Measurements from ENCODE around the gene HEPHL1.

HEPHL1 gene

GRCh38 chr11:94023856-94024255, 2.7 kb downstream of the HEPHL1 start:
- in situ Hi-C loops (cut with HindIII; ENCODE audit: low sequenced_read_pairs), result no loop called here

- in situ Hi-C loops (cut with HindIII; ENCODE audit: low sequenced_read_pairs), result no loop called here
Observed at GRCh38 chr11:94024547-94024946, 3.4 kb downstream of the HEPHL1 start.

- in situ Hi-C loops (cut with HindIII; ENCODE audit: low sequenced_read_pairs), result no loop called here
Observed at GRCh38 chr11:94025690-94026394, 4.7 kb downstream of the HEPHL1 start.

- in situ Hi-C loops (cut with HindIII; ENCODE audit: low sequenced_read_pairs), result no loop called here
Observed at GRCh38 chr11:94027210-94027609, 6.1 kb downstream of the HEPHL1 start.

- in situ Hi-C loops (cut with HindIII; ENCODE audit: low sequenced_read_pairs), result no loop called here
Observed at GRCh38 chr11:94028436-94028835, 7.3 kb downstream of the HEPHL1 start.

GRCh38 chr11:94030059-94030458, 8.9 kb downstream of the HEPHL1 start:
- in situ Hi-C loops (cut with HindIII; ENCODE audit: low sequenced_read_pairs), result no loop called here

GRCh38 chr11:94031625-94032024, 10.5 kb downstream of the HEPHL1 start:
- in situ Hi-C loops (cut with HindIII; ENCODE audit: low sequenced_read_pairs), result no loop called here

- in situ Hi-C loops (cut with HindIII; ENCODE audit: low sequenced_read_pairs), result no loop called here
Observed at GRCh38 chr11:94032066-94032465, 10.9 kb downstream of the HEPHL1 start.

- in situ Hi-C loops (cut with HindIII; ENCODE audit: low sequenced_read_pairs), result no loop called here
Observed at GRCh38 chr11:94032725-94033124, 11.6 kb downstream of the HEPHL1 start.

GRCh38 chr11:94034207-94034606, 13.1 kb downstream of the HEPHL1 start:
- in situ Hi-C loops (cut with HindIII; ENCODE audit: low sequenced_read_pairs), result no loop called here

- in situ Hi-C loops (cut with HindIII; ENCODE audit: low sequenced_read_pairs), result no loop called here
Observed at GRCh38 chr11:94036096-94036495, 14.9 kb downstream of the HEPHL1 start.

GRCh38 chr11:94043241-94043640, 22.1 kb downstream of the HEPHL1 start:
- in situ Hi-C loops (cut with HindIII; ENCODE audit: low sequenced_read_pairs), result no loop called here

GRCh38 chr11:94046796-94047195, 25.6 kb downstream of the HEPHL1 start:
- in situ Hi-C loops (cut with HindIII; ENCODE audit: low sequenced_read_pairs), result no loop called here

GRCh38 chr11:94048032-94048709, 27.0 kb downstream of the HEPHL1 start:
- in situ Hi-C loops (cut with HindIII; ENCODE audit: low sequenced_read_pairs), result no loop called here

- in situ Hi-C loops (cut with HindIII; ENCODE audit: low sequenced_read_pairs), result no loop called here
Observed at GRCh38 chr11:94049351-94049750, 28.2 kb downstream of the HEPHL1 start.

GRCh38 chr11:94058630-94059029, 37.5 kb downstream of the HEPHL1 start:
- in situ Hi-C loops (cut with HindIII; ENCODE audit: low sequenced_read_pairs), result no loop called here

- in situ Hi-C loops (cut with HindIII; ENCODE audit: low sequenced_read_pairs), result no loop called here
Observed at GRCh38 chr11:94059065-94059464, 37.9 kb downstream of the HEPHL1 start.

GRCh38 chr11:94060401-94060800, 39.2 kb downstream of the HEPHL1 start:
- in situ Hi-C loops (cut with HindIII; ENCODE audit: low sequenced_read_pairs), result no loop called here

GRCh38 chr11:94062360-94062759, 41.2 kb downstream of the HEPHL1 start:
- in situ Hi-C loops (cut with HindIII; ENCODE audit: low sequenced_read_pairs), result no loop called here

GRCh38 chr11:94066901-94067429, 45.8 kb downstream of the HEPHL1 start:
- in situ Hi-C loops (cut with HindIII; ENCODE audit: low sequenced_read_pairs), result no loop called here

- in situ Hi-C loops (cut with HindIII; ENCODE audit: low sequenced_read_pairs), result no loop called here
Observed at GRCh38 chr11:94068764-94069163, 47.6 kb downstream of the HEPHL1 start.

GRCh38 chr11:94077552-94078293, 56.6 kb downstream of the HEPHL1 start:
- in situ Hi-C loops (cut with HindIII; ENCODE audit: low sequenced_read_pairs), result no loop called here
